ENCODE data around the gene TMEM181.

DNA sequence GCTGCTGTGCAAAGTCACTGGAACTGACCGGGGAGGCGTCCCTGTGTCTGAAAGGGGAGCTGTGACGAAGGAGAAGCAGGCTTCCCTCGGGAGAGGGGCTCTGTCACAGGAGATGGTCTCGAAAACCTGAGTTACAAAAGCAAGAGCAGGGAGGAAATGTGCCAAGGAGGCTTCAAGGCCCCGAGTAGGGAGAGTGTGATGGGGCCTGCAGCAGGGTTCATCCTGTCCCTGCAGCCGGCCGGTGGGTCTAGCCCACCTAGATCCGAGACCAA lies 68.0 kb downstream of the TMEM181 start:
- TF ChIP-seq, protein P1, sequence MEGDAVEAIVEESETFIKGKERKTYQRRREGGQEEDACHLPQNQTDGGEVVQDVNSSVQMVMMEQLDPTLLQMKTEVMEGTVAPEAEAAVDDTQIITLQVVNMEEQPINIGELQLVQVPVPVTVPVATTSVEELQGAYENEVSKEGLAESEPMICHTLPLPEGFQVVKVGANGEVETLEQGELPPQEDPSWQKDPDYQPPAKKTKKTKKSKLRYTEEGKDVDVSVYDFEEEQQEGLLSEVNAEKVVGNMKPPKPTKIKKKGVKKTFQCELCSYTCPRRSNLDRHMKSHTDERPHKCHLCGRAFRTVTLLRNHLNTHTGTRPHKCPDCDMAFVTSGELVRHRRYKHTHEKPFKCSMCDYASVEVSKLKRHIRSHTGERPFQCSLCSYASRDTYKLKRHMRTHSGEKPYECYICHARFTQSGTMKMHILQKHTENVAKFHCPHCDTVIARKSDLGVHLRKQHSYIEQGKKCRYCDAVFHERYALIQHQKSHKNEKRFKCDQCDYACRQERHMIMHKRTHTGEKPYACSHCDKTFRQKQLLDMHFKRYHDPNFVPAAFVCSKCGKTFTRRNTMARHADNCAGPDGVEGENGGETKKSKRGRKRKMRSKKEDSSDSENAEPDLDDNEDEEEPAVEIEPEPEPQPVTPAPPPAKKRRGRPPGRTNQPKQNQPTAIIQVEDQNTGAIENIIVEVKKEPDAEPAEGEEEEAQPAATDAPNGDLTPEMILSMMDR (IDR thresholded peaks at IDR 0.05; ENCODE audit: low read depth, low read length): no peak
- no peak for TF ChIP-seq EZH2phosphoT487 (IDR thresholded peaks at IDR 0.05; ENCODE audit: low read depth)

Measured in OCI-LY3 (cell line).